Sigmoid colon (tissue), 7 donors: ENCODE results near the gene FOXO6. TPM values are rescaled to one million over a fixed set of nuclear protein-coding genes. Genes with fewer than 3 reads are reported as not detected.

ENCODE experiments used
- DNase-seq: peaks from one replicate; pipeline ENCODE4 v3.0.0-alpha.2; 2019
- H3K27ac ChIP-seq, 4 donors: fragments of 200-600 bp; sonication (generic); one replicate each; pipeline ENCODE4 v1.5.1; 2016 to 2019; ENCODE audit warnings: mild to moderate bottlenecking in 1 of 4
- H3K27me3 ChIP-seq, 3 donors: fragments of 200-600 bp; sonication (generic); one replicate each; pipeline ENCODE4 v1.5.1; 2019; ENCODE audit warnings: mild to moderate bottlenecking in 1 of 3
- H3K36me3 ChIP-seq, 4 donors: fragments of 200-600 bp; sonication (generic); one replicate each; pipeline ENCODE4 v1.5.1; 2016 to 2019
- H3K4me1 ChIP-seq, 4 donors: fragments of 200-600 bp; sonication (generic); one replicate each; pipeline ENCODE4 v1.5.1; 2017 to 2019
- H3K4me3 ChIP-seq, 4 donors: fragments of 200-600 bp; sonication (generic); one replicate each; pipeline ENCODE4 v1.5.1; 2017 to 2019; ENCODE audit warnings: mild to moderate bottlenecking in 2 of 4, moderate library complexity in 1 of 4
- H3K9me3 ChIP-seq, 4 donors: fragments of 200-600 bp in 3 of 4; sonication (generic) in 3 of 4; one replicate each; pipeline versions ENCODE4 v1.5.1 to v1.6.1; 2013 to 2019
- EP300 ChIP-seq, 4 donors: sonication (generic); formaldehyde crosslinking; IDR thresholded peaks; one replicate each; pipeline ENCODE4 v1.6.1; 2017; ENCODE audit warnings: antibody characterized with exemption in 4 of 4
- POLR2A ChIP-seq, 2 donors: fragments of 450-650 bp; IDR thresholded peaks; one replicate each; pipeline ENCODE4 v1.6.1; 2016; ENCODE audit warnings: antibody characterized with exemption in 2 of 2, mild to moderate bottlenecking in 2 of 2, moderate library complexity in 2 of 2
- POLR2AphosphoS5 ChIP-seq, 4 donors: sonication (generic); formaldehyde crosslinking; IDR thresholded peaks; one replicate each; pipeline ENCODE4 v1.6.1; 2017; ENCODE audit warnings: antibody characterized with exemption in 4 of 4
- WGBS, 2 donors: extraction: QIAGEN DNeasy Blood & Tissue Kit; methylation state at CpG; one replicate each; pipeline ENCODE4 v1.1.7; 2013; 5-methylcytosine and 5-hydroxymethylcytosine counted together
- intact Hi-C: fragments of 100-400 bp; cut with DNase I; formaldehyde crosslinking; loops from one replicate; pipeline ENCODE4 v1.15.1; 2023
- polyA plus RNA-seq, 3 donors: library from polyadenylated mRNA; stranded (reverse); fragments of 200-250 nt; gene quantifications; one replicate each; pipeline ENCODE4 v1.2.3, GENCODE V29; 2013
- total RNA-seq, 4 donors: library from RNA; depleted of rRNA; stranded (reverse); fragments of >200 nt; gene quantifications; one replicate each; pipeline ENCODE4 v1.1.0, GENCODE V29; 2016
- TF ChIP-seq, protein P1 (sequence below), 4 experiments: fragments of 450-650 bp in 3 of 4; fragments of 200-600 bp in 1 of 4; IDR thresholded peaks; one replicate each; pipeline ENCODE4 v1.5.1; 2016 to 2019; ENCODE audit warnings: antibody characterized with exemption in 4 of 4, mild to moderate bottlenecking in 3 of 4, moderate library complexity in 2 of 4
- donor health status: healthy with polysubstance abuse.
- donor health status: Bipolar disorder and iron deficiency.
- donor health status: healthy.

FOXO6 gene
- total and polyA plus RNA-seq, 7 donors = 0.20 to 1.4 (median 0.81) TPM; not detected in 2

DNA sequence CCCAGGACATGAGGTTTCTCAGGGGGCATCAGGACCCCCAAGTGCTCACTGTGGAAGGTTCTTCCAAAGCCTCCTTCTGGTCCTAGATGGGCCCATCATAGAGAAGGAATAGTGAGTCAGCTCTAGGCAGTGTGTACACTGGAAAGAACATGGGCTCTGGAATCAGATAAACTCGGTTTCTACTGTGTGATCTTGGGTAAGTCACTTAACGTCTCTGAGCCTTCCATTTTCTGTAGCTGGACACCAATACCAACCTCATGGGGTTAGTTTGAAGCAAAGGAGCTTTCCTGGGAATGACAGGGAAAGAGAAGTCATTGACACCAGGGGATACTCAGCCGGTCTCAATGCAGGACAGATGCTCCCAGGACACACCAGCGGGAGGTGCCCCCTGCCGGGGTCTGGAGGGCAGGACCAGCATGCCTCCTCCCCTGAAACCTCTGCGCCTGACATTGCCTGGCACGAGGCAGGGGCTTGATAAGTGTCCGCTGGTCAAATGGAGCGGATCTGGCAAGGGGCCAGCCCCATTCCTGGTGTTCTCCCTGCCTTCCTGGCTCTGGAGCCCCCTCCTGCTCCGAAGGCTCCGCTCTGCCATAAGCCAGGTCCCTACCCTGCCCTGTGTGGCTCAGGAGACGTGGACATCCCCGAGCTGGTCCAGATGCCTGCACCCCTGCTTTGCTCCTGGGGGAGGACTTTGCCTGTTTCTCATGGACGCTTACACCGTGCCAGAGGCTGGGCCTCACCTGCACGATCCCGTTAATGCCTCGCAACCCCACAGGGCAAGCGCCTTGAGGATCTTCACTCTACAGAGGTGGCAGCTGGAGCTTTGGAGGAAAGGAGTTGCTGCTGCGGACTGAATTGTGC is 70.5 kb downstream of the FOXO6 start:
- H3K27me3 ChIP-seq = peaks cover 0 to 10% (median 0%) of the 10 kb centered on the region in 3 donors
- H3K4me1 ChIP-seq = peaks cover 0 to 40% (median 34%) of the 10 kb centered on the region in 4 donors
- no peak for DNase-seq
- intact Hi-C loops = loop anchor here (5.0 kb wide), 3 partner anchors 66 to 164 kb away; no protein-coding TSS in a partner anchor
- no peaks in the 10 kb centered on the region for H3K36me3 ChIP-seq
- WGBS, 2 donors = 81 to 90% methylated on average over 20 of the region's 20 CpGs
- TF ChIP-seq POLR2AphosphoS5 (IDR thresholded peaks at IDR 0.05) (no peak), POLR2A (IDR thresholded peaks at IDR 0.05) (no peak), EP300 (IDR thresholded peaks at IDR 0.05) (no peak)
- TF ChIP-seq, protein P1, sequence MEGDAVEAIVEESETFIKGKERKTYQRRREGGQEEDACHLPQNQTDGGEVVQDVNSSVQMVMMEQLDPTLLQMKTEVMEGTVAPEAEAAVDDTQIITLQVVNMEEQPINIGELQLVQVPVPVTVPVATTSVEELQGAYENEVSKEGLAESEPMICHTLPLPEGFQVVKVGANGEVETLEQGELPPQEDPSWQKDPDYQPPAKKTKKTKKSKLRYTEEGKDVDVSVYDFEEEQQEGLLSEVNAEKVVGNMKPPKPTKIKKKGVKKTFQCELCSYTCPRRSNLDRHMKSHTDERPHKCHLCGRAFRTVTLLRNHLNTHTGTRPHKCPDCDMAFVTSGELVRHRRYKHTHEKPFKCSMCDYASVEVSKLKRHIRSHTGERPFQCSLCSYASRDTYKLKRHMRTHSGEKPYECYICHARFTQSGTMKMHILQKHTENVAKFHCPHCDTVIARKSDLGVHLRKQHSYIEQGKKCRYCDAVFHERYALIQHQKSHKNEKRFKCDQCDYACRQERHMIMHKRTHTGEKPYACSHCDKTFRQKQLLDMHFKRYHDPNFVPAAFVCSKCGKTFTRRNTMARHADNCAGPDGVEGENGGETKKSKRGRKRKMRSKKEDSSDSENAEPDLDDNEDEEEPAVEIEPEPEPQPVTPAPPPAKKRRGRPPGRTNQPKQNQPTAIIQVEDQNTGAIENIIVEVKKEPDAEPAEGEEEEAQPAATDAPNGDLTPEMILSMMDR (IDR thresholded peaks at IDR 0.05) = no peak
- H3K9me3 ChIP-seq = no peaks in the 10 kb centered on the region
- H3K27ac ChIP-seq = peak overlapping the region; percentile 53 to 74 (median 62)
- no peak overlapping the region for H3K4me3 ChIP-seq

Other genes starting within 250 kb of the FOXO6 start
- gene SCMH1, start 119.1 kb upstream of the FOXO6 start, total RNA-seq = 10 to 100 TPM; 52.4 to 95.8 (median 70.4) TPM
- 10 to 100 TPM; 10.2 to 24.9 (median 20.4) TPM for gene SCMH1, start 119.1 kb upstream of the FOXO6 start, polyA plus RNA-seq
- 1 to 10 TPM in 1 of 4 donors, not detected in 3; 2.2 TPM for gene EDN2, start 123.2 kb downstream of the FOXO6 start, total RNA-seq
- gene EDN2, start 123.2 kb downstream of the FOXO6 start, polyA plus RNA-seq = 1 to 10 TPM in 1 of 3 donors, under 1 TPM in 2; 0.57 to 4.8 (median 0.92) TPM